OCI-LY7 (cell line): ENCODE results near the gene NOVA1.

Experiments
- EZH2phosphoT487 ChIP-seq: fragments of 200-600 bp; sonication (generic); IDR thresholded peaks from 2 replicates; pipeline ENCODE4 v1.6.1; 2018; ENCODE audit warnings: low read depth, borderline replicate concordance, mild to moderate bottlenecking, mixed run types, antibody characterized with exemption, low read length, moderate library complexity, mixed read lengths
- TF ChIP-seq, protein P1 (sequence below): fragments of 200-600 bp; sonication (generic); conservative IDR thresholded peaks from 2 replicates; pipeline ENCODE4 v1.5.1; 2014; ENCODE audit warnings: mild to moderate bottlenecking, antibody characterized with exemption, low read length, moderate library complexity, mixed read lengths

- TF ChIP-seq, protein P1, sequence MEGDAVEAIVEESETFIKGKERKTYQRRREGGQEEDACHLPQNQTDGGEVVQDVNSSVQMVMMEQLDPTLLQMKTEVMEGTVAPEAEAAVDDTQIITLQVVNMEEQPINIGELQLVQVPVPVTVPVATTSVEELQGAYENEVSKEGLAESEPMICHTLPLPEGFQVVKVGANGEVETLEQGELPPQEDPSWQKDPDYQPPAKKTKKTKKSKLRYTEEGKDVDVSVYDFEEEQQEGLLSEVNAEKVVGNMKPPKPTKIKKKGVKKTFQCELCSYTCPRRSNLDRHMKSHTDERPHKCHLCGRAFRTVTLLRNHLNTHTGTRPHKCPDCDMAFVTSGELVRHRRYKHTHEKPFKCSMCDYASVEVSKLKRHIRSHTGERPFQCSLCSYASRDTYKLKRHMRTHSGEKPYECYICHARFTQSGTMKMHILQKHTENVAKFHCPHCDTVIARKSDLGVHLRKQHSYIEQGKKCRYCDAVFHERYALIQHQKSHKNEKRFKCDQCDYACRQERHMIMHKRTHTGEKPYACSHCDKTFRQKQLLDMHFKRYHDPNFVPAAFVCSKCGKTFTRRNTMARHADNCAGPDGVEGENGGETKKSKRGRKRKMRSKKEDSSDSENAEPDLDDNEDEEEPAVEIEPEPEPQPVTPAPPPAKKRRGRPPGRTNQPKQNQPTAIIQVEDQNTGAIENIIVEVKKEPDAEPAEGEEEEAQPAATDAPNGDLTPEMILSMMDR, result no peak
- TF ChIP-seq EZH2phosphoT487, result no peak
Observed at GRCh38 chr14:26531894-26532293, 65.9 kb downstream of the NOVA1 start.
